IgD-negative memory B cell (primary cell): ENCODE measurements around the gene NOSIP. TPM values are rescaled to one million over a fixed set of nuclear protein-coding genes. Genes with fewer than 3 reads are reported as not detected.

ENCODE experiments used
- H3K27ac Mint-ChIP-seq, 3 donors: one replicate each; pipeline ENCODE4 v1.8.0; 2020 to 2022; ENCODE audit warnings: mild to moderate bottlenecking in 3 of 3, mixed read lengths in 3 of 3, moderate library complexity in 1 of 3
- H3K27me3 Mint-ChIP-seq: one replicate; pipeline ENCODE4 v1.8.0; 2021; ENCODE audit warnings: mixed read lengths
- H3K36me3 Mint-ChIP-seq: one replicate; pipeline ENCODE4 v1.8.0; 2020; ENCODE audit warnings: mild to moderate bottlenecking, mixed read lengths
- H3K4me1 Mint-ChIP-seq, 3 donors: one replicate each; pipeline ENCODE4 v1.8.0; 2020 to 2022; ENCODE audit warnings: mixed read lengths in 3 of 3, mild to moderate bottlenecking in 1 of 3
- H3K4me3 Mint-ChIP-seq, 4 donors: one replicate each; pipeline ENCODE4 v1.8.0; 2020 to 2022; ENCODE audit warnings: mild to moderate bottlenecking in 4 of 4, mixed read lengths in 4 of 4, moderate library complexity in 3 of 4
- H3K9me3 Mint-ChIP-seq, 3 donors: one replicate each; pipeline ENCODE4 v1.8.0; 2020 to 2021; ENCODE audit warnings: mixed read lengths in 3 of 3, mild to moderate bottlenecking in 1 of 3
- polyA plus RNA-seq: library from polyadenylated mRNA; unstranded; fragments of 300-500 nt; fragmentation: Illumina TruSeq; gene quantifications from one replicate; pipeline ENCODE4 v1.2.3, GENCODE V29; 2021

Gene NOSIP
- polyA plus RNA-seq, 1 donor from 2014 or later: 144 TPM

GRCh38 chr19:49570138-49570856, 10.1 kb downstream of the NOSIP start:
- no peaks in the 10 kb centered on the region for H3K9me3 Mint-ChIP-seq
- peak overlapping the region; percentile 21 to 89 (median 83) for H3K27ac Mint-ChIP-seq
- H3K27me3 Mint-ChIP-seq: no peaks in the 10 kb centered on the region
- peaks cover 21 to 25% (median 22%) of the 10 kb centered on the region in 3 donors for H3K4me1 Mint-ChIP-seq
- H3K4me3 Mint-ChIP-seq: peak overlapping the region in 3 of 4 donors; percentile 11 to 72 (median 34)
- peaks cover under 1% of the 10 kb centered on the region for H3K36me3 Mint-ChIP-seq

GRCh38 chr19:49567861-49568441, 12.4 kb downstream of the NOSIP start:
- Mint-ChIP-seq H3K4me3 (peak overlapping the region; percentile 40 to 73 (median 60)), H3K36me3 (peaks cover 4% of the 10 kb centered on the region), H3K27me3 (no peaks in the 10 kb centered on the region), H3K9me3 (no peaks in the 10 kb centered on the region), H3K27ac (peak overlapping the region; percentile 86 to 93 (median 89)), H3K4me1 (peaks cover 30 to 37% (median 35%) of the 10 kb centered on the region in 3 donors)

- Mint-ChIP-seq H3K36me3 (peaks cover 4% of the 10 kb centered on the region), H3K27ac (peak overlapping the region in 1 of 3 donors; percentile 59), H3K4me1 (peaks cover 29 to 36% (median 35%) of the 10 kb centered on the region in 3 donors), H3K9me3 (no peaks in the 10 kb centered on the region), H3K27me3 (no peaks in the 10 kb centered on the region), H3K4me3 (no peak overlapping the region)
These were observed 14.1 kb downstream of the NOSIP start for GRCh38 chr19:49566302-49566701.

GRCh38 chr19:49565261-49565660, 15.1 kb downstream of the NOSIP start:
- Mint-ChIP-seq H3K4me3 (no peak overlapping the region), H3K27me3 (no peaks in the 10 kb centered on the region), H3K4me1 (peaks cover 23 to 41% (median 35%) of the 10 kb centered on the region in 3 donors), H3K27ac (peak overlapping the region; percentile 33 to 94 (median 78)), H3K36me3 (peaks cover 4% of the 10 kb centered on the region), H3K9me3 (no peaks in the 10 kb centered on the region)

GRCh38 chr19:49564616-49565045, 15.7 kb downstream of the NOSIP start:
- H3K4me3 Mint-ChIP-seq: no peak overlapping the region
- H3K4me1 Mint-ChIP-seq: peaks cover 23 to 38% (median 35%) of the 10 kb centered on the region in 3 donors
- no peaks in the 10 kb centered on the region for H3K9me3 Mint-ChIP-seq
- H3K27ac Mint-ChIP-seq: peak overlapping the region; percentile 33 to 94 (median 78)
- H3K27me3 Mint-ChIP-seq: no peaks in the 10 kb centered on the region
- H3K36me3 Mint-ChIP-seq: peaks cover 4% of the 10 kb centered on the region

GRCh38 chr19:49560358-49560900, 19.9 kb downstream of the NOSIP start:
- peak overlapping the region; percentile 57 to 82 (median 64) for H3K4me3 Mint-ChIP-seq
- H3K9me3 Mint-ChIP-seq: no peaks in the 10 kb centered on the region
- H3K27me3 Mint-ChIP-seq: no peaks in the 10 kb centered on the region
- peaks cover 6% of the 10 kb centered on the region for H3K36me3 Mint-ChIP-seq
- peak overlapping the region; percentile 88 to 95 (median 92) for H3K27ac Mint-ChIP-seq
- H3K4me1 Mint-ChIP-seq: peaks cover 12 to 24% (median 22%) of the 10 kb centered on the region in 3 donors

- H3K36me3 Mint-ChIP-seq: peaks cover 4% of the 10 kb centered on the region
- peak overlapping the region; percentile 88 to 95 (median 92) for H3K27ac Mint-ChIP-seq
- no peaks in the 10 kb centered on the region for H3K9me3 Mint-ChIP-seq
- peak overlapping the region in 3 of 4 donors; percentile 57 to 66 (median 62) for H3K4me3 Mint-ChIP-seq
- no peaks in the 10 kb centered on the region for H3K27me3 Mint-ChIP-seq
- peaks cover 11 to 20% (median 18%) of the 10 kb centered on the region in 3 donors for H3K4me1 Mint-ChIP-seq
These were observed 20.4 kb downstream of the NOSIP start for GRCh38 chr19:49559928-49560327.

GRCh38 chr19:49559443-49559842, 20.9 kb downstream of the NOSIP start:
- Mint-ChIP-seq H3K27me3 (no peaks in the 10 kb centered on the region), H3K27ac (peak overlapping the region in 2 of 3 donors; percentile 88 to 95), H3K36me3 (peaks cover 6% of the 10 kb centered on the region), H3K4me1 (peaks cover 9 to 15% (median 15%) of the 10 kb centered on the region in 3 donors), H3K9me3 (no peaks in the 10 kb centered on the region), H3K4me3 (peak overlapping the region in 1 of 4 donors; percentile 66)

GRCh38 chr19:49558591-49558990, 21.8 kb downstream of the NOSIP start:
- Mint-ChIP-seq H3K4me3 (peak overlapping the region in 2 of 4 donors; percentile 43 to 66), H3K27me3 (no peaks in the 10 kb centered on the region), H3K4me1 (peaks cover 9 to 11% (median 10%) of the 10 kb centered on the region in 3 donors), H3K27ac (peak overlapping the region in 1 of 3 donors; percentile 10), H3K9me3 (no peaks in the 10 kb centered on the region), H3K36me3 (peaks cover 4% of the 10 kb centered on the region)

GRCh38 chr19:49557641-49558325, 22.6 kb downstream of the NOSIP start:
- no peaks in the 10 kb centered on the region for H3K27me3 Mint-ChIP-seq
- H3K4me1 Mint-ChIP-seq: peaks cover 10 to 12% (median 11%) of the 10 kb centered on the region in 3 donors
- H3K9me3 Mint-ChIP-seq: no peaks in the 10 kb centered on the region
- peak overlapping the region in 2 of 4 donors; percentile 22 to 69 for H3K4me3 Mint-ChIP-seq
- peaks cover 4% of the 10 kb centered on the region for H3K36me3 Mint-ChIP-seq
- H3K27ac Mint-ChIP-seq: no peak overlapping the region

GRCh38 chr19:49556412-49557398, 23.7 kb downstream of the NOSIP start:
- no peaks in the 10 kb centered on the region for H3K27me3 Mint-ChIP-seq
- peaks cover 10 to 15% (median 14%) of the 10 kb centered on the region in 3 donors for H3K4me1 Mint-ChIP-seq
- no peaks in the 10 kb centered on the region for H3K9me3 Mint-ChIP-seq
- H3K36me3 Mint-ChIP-seq: peaks cover 4% of the 10 kb centered on the region
- H3K4me3 Mint-ChIP-seq: peak overlapping the region in 1 of 4 donors; percentile 78
- H3K27ac Mint-ChIP-seq: peak overlapping the region in 1 of 3 donors; percentile 87

- peak overlapping the region in 1 of 4 donors; percentile 78 for H3K4me3 Mint-ChIP-seq
These were observed 24.6 kb downstream of the NOSIP start for GRCh38 chr19:49555600-49556411.

GRCh38 chr19:49554701-49555181, 25.6 kb downstream of the NOSIP start:
- no peaks in the 10 kb centered on the region for H3K27me3 Mint-ChIP-seq
- peaks cover 4% of the 10 kb centered on the region for H3K36me3 Mint-ChIP-seq
- peaks cover 5 to 7% (median 7%) of the 10 kb centered on the region in 3 donors for H3K4me1 Mint-ChIP-seq
- peak overlapping the region in 2 of 3 donors; percentile 43 to 46 for H3K27ac Mint-ChIP-seq
- peak overlapping the region in 1 of 4 donors; percentile 82 for H3K4me3 Mint-ChIP-seq
- no peaks in the 10 kb centered on the region for H3K9me3 Mint-ChIP-seq

More at GRCh38 chr19:49555600-49556411, 24.6 kb downstream of the NOSIP start:
- peaks cover 4% of the 10 kb centered on the region for H3K36me3 Mint-ChIP-seq
- H3K9me3 Mint-ChIP-seq: no peaks in the 10 kb centered on the region
- H3K27me3 Mint-ChIP-seq: no peaks in the 10 kb centered on the region
- H3K27ac Mint-ChIP-seq: peak overlapping the region in 1 of 3 donors; percentile 87
- peaks cover 10 to 12% (median 12%) of the 10 kb centered on the region in 3 donors for H3K4me1 Mint-ChIP-seq
